ENCODE measurements around the gene PGLYRP2. TPM values are rescaled to one million over a fixed set of nuclear protein-coding genes. Genes with fewer than 3 reads are reported as not detected.

The PGLYRP2 gene
- total RNA-seq, 2 experiments from 2014 or later, result 0.25 to 0.27 TPM

- H3K4me1 Mint-ChIP-seq (ENCODE audit: low read depth), result peaks cover 19% of the 10 kb centered on the region
- no peak for TF ChIP-seq CTCF (IDR thresholded peaks at IDR 0.05)
- no peaks in the 10 kb centered on the region for H3K9me3 Mint-ChIP-seq
- ATAC-seq (no peak), DNase-seq (no peak)
- H3K36me3 Mint-ChIP-seq (ENCODE audit: low read depth), result peaks cover 8% of the 10 kb centered on the region
- intact Hi-C loops (cut with micrococcal nuclease), result no loop called here
- CTCF ChIA-PET, result interaction anchor here (0.6 to 2.3 kb wide), 5 partner anchors 17 to 120 kb away, joined by 3 to 9 read pairs (median 3); partner anchors contain the start of gene AKAP8L
- H3K27me3 Mint-ChIP-seq, result no peaks in the 10 kb centered on the region
- peak overlapping the region; percentile 11 for H3K27ac Mint-ChIP-seq
- POLR2A ChIA-PET, result interaction anchor here (0.6 to 1.9 kb wide), 3 partner anchors 11 to 60 kb away, joined by 3 to 8 read pairs (median 3); partner anchors contain the start of gene AKAP8L
- no peak overlapping the region for H3K4me3 Mint-ChIP-seq
Observed at GRCh38 chr19:15436012-15436825, 43.1 kb downstream of the PGLYRP2 start.

GRCh38 chr19:15433519-15434069, 45.7 kb downstream of the PGLYRP2 start:
- ChIA-PET CTCF (interaction anchor here (0.7 to 2.9 kb wide), 7 partner anchors 14 to 123 kb away, joined by 3 to 19 read pairs (median 5); partner anchors contain the start of gene AKAP8L), POLR2A (interaction anchor here (0.6 to 6.8 kb wide), 15 partner anchors 8 to 624 kb away, joined by 3 to 89 read pairs (median 4); partner anchors contain the start of genes AKAP8, AKAP8L and WIZ)
- H3K27ac Mint-ChIP-seq, result peak overlapping the region; percentile 86
- peaks cover 14% of the 10 kb centered on the region for H3K36me3 Mint-ChIP-seq (ENCODE audit: low read depth)
- ATAC-seq (no peak), DNase-seq (no peak)
- no peaks in the 10 kb centered on the region for H3K9me3 Mint-ChIP-seq
- peak overlapping the region; percentile 82 for H3K4me3 Mint-ChIP-seq
- intact Hi-C loops (cut with micrococcal nuclease), result no loop called here
- H3K4me1 Mint-ChIP-seq (ENCODE audit: low read depth), result peaks cover 28% of the 10 kb centered on the region
- no peak for TF ChIP-seq CTCF (IDR thresholded peaks at IDR 0.05)
- H3K27me3 Mint-ChIP-seq, result no peaks in the 10 kb centered on the region

GRCh38 chr19:15432629-15433518, 46.4 kb downstream of the PGLYRP2 start:
- peak; percentile 93 for ATAC-seq
- CTCF ChIA-PET, result interaction anchor here (0.7 to 2.9 kb wide), 7 partner anchors 13 to 124 kb away, joined by 3 to 19 read pairs (median 5); partner anchors contain the start of gene AKAP8L
- peak; percentile 94 for DNase-seq
- no peaks in the 10 kb centered on the region for H3K27me3 Mint-ChIP-seq
- no peaks in the 10 kb centered on the region for H3K9me3 Mint-ChIP-seq
- H3K4me3 Mint-ChIP-seq, result peak overlapping the region; percentile 82
- H3K36me3 Mint-ChIP-seq (ENCODE audit: low read depth), result peaks cover 15% of the 10 kb centered on the region
- intact Hi-C loops (cut with micrococcal nuclease), result no loop called here
- H3K27ac Mint-ChIP-seq, result peak overlapping the region; percentile 86
- no peak for TF ChIP-seq CTCF (IDR thresholded peaks at IDR 0.05)
- POLR2A ChIA-PET, result interaction anchor here (0.6 to 6.8 kb wide), 18 partner anchors 8 to 625 kb away, joined by 3 to 89 read pairs (median 4); partner anchors contain the start of genes AKAP8, AKAP8L and WIZ
- H3K4me1 Mint-ChIP-seq (ENCODE audit: low read depth), result peaks cover 28% of the 10 kb centered on the region

GRCh38 chr19:15432018-15432494, 47.2 kb downstream of the PGLYRP2 start:
- peak; percentile 55 for DNase-seq
- Mint-ChIP-seq H3K36me3 (ENCODE audit: low read depth) (peaks cover 21% of the 10 kb centered on the region), H3K27me3 (no peaks in the 10 kb centered on the region), H3K4me3 (peak overlapping the region; percentile 91), H3K9me3 (no peaks in the 10 kb centered on the region), H3K27ac (peak overlapping the region; percentile 91), H3K4me1 (ENCODE audit: low read depth) (peaks cover 28% of the 10 kb centered on the region)
- intact Hi-C loops (cut with micrococcal nuclease), result no loop called here
- CTCF ChIA-PET, result interaction anchor here (1.3 to 4.6 kb wide), 7 partner anchors 10 to 124 kb away, joined by 3 to 34 read pairs (median 6); partner anchors contain the start of gene AKAP8L
- POLR2A ChIA-PET, result interaction anchor here (0.8 to 6.8 kb wide), 11 partner anchors 12 to 94 kb away, joined by 3 to 89 read pairs (median 4); partner anchors contain the start of genes AKAP8 and AKAP8L
- peak; percentile 18 for ATAC-seq
- TF ChIP-seq CTCF (IDR thresholded peaks at IDR 0.05), result no peak

Measured in activated CD8-positive, alpha-beta T cell treated with anti-CD3 and anti-CD28 coated beads for 36 hours (primary cell).